AG09319 (cell line): ENCODE data around the gene PDLIM7.

Experiments
- DNase-seq: peaks from one replicate; pipeline ENCODE4 v3.0.0-alpha.2; 2010; ENCODE audit warnings: low read depth; ENCODE audit errors: extremely low read depth
- CTCF ChIP-seq: IDR thresholded peaks from 2 replicates; pipeline ENCODE4 v1.5.1; 2011; ENCODE audit warnings: low read depth, mild to moderate bottlenecking, inconsistent platforms, low read length, moderate library complexity

The PDLIM7 gene

GRCh38 chr5:177444106-177445051 lies 53.0 kb downstream of the PDLIM7 start:
- DNase-seq, result no peak

GRCh38 chr5:177443144-177443983 lies 54.0 kb downstream of the PDLIM7 start:
- no peak for TF ChIP-seq CTCF
- DNase-seq, result no peak

More at GRCh38 chr5:177444106-177445051, 53.0 kb downstream of the PDLIM7 start:
- TF ChIP-seq CTCF, result no peak

GRCh38 chr5:177442066-177442826 lies 55.2 kb downstream of the PDLIM7 start:
- no peak for TF ChIP-seq CTCF

GRCh38 chr5:177440990-177441780 lies 56.2 kb downstream of the PDLIM7 start:
- no peak for TF ChIP-seq CTCF
- DNase-seq, result no peak

More at GRCh38 chr5:177442066-177442826, 55.2 kb downstream of the PDLIM7 start:
- DNase-seq, result no peak

- TF ChIP-seq CTCF, result no peak
- DNase-seq, result no peak
Observed at GRCh38 chr5:177440211-177440989, 57.0 kb downstream of the PDLIM7 start.
